ENCODE results near the gene TUSC2.

DNA sequence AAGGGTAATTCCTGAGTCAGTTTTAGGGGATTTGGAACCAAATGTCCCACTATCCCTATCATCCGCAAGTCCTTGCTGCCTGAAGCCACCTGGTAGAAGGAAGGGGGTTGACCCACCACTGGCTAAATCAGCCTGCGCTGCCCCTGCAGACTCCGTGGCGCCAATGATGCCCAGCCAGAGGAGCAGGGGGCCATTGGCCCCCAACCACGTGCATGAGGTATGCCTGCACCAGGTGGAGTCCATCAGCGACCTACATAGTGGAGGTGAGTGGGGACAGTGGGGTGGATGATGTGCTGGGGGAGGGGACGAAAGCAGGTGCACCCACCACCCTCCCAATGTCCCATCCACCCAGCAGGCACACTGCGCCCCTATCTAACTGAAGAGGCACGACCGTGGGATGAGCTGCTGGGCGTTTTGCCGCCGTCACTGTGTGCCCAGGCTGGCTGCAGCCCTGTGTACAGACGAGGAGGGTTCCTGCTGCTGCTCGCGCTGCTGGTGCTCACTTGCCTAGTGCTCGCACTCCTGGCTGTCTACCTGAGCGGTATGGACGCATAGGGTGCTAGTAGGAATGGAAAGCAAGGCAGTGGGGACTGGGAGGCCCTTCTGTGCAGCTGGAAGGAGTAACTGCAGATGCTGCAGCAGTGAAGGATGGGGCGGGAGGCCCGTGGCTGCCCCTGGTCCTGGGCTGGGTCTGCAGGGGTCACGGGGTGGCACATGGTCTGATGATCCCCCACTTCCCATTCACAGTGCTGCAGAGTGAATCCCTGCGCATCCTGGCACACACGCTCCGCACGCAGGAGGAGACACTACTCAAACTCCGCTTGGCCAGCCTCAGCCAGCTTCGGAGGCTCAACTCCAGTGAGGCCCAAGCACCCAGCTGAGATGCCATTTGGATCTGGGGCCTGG lies 41.4 kb downstream of the TUSC2 start:
- TF ChIP-seq, protein P1, sequence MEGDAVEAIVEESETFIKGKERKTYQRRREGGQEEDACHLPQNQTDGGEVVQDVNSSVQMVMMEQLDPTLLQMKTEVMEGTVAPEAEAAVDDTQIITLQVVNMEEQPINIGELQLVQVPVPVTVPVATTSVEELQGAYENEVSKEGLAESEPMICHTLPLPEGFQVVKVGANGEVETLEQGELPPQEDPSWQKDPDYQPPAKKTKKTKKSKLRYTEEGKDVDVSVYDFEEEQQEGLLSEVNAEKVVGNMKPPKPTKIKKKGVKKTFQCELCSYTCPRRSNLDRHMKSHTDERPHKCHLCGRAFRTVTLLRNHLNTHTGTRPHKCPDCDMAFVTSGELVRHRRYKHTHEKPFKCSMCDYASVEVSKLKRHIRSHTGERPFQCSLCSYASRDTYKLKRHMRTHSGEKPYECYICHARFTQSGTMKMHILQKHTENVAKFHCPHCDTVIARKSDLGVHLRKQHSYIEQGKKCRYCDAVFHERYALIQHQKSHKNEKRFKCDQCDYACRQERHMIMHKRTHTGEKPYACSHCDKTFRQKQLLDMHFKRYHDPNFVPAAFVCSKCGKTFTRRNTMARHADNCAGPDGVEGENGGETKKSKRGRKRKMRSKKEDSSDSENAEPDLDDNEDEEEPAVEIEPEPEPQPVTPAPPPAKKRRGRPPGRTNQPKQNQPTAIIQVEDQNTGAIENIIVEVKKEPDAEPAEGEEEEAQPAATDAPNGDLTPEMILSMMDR (IDR thresholded peaks at IDR 0.05): no peak
- TF ChIP-seq POLR2A (IDR thresholded peaks at IDR 0.05): no peak
- TF ChIP-seq EP300 (IDR thresholded peaks at IDR 0.05): no peak
